Activated naive CD4-positive, alpha-beta T cell treated with anti-CD3 and anti-CD28 coated beads, Interleukin-2, amount 50 U/mL, for 72 hours (primary cell): ENCODE data around the gene ADCY9. TPM values are rescaled to one million over a fixed set of nuclear protein-coding genes. Genes with fewer than 3 reads are reported as not detected.
"Not testable (repeated sequence)": the region's sequence is repeated elsewhere in the genome, so short reads cannot be mapped to it uniquely, and the experiment has no call there.

Source experiments
- ATAC-seq, 2 donors: fragments of 150-1000 bp; cut with Tn5 transposase; 2 replicates each; pipeline ENCODE4 v1.10.0; 2021; ENCODE audit warnings: mild to moderate bottlenecking in 2 of 2, moderate library complexity in 2 of 2
- DNase-seq, 2 donors: peaks; one replicate each; pipeline ENCODE4 v3.0.0; 2021 to 2022; ENCODE audit warnings: low spot score in 2 of 2
- H3K27ac Mint-ChIP-seq, 2 donors: one replicate each; pipeline ENCODE4 v1.8.0; 2022; ENCODE audit warnings: mild to moderate bottlenecking in 2 of 2, mixed read lengths in 2 of 2
- H3K36me3 Mint-ChIP-seq, 2 donors: one replicate each; pipeline ENCODE4 v1.8.0; 2022; ENCODE audit warnings: mixed read lengths in 2 of 2
- H3K9me3 Mint-ChIP-seq, 2 donors: one replicate each; pipeline ENCODE4 v1.8.0; 2022; ENCODE audit warnings: mixed read lengths in 2 of 2
- total RNA-seq, 2 donors: library from RNA; stranded (reverse); gene quantifications; one replicate each; pipeline ENCODE4 v1.2.3, GENCODE V29; 2022

Gene ADCY9
- total RNA-seq, 2 donors from 2014 or later: 4.8 to 8.9 TPM

GRCh38 chr16:4087990-4088577, 28.2 kb downstream of the ADCY9 start:
- DNase-seq (no peak), ATAC-seq (no peak)
- H3K36me3 Mint-ChIP-seq: peaks cover 0 to 6% of the 10 kb centered on the region in 2 donors
- peaks cover 0 to 5% of the 10 kb centered on the region in 2 donors for H3K9me3 Mint-ChIP-seq
- peak overlapping the region in 1 of 2 donors; percentile 32 for H3K27ac Mint-ChIP-seq

- DNase-seq: no peak
- peaks cover 0 to 12% of the 10 kb centered on the region in 2 donors for H3K36me3 Mint-ChIP-seq
- H3K9me3 Mint-ChIP-seq: peaks cover 0 to 5% of the 10 kb centered on the region in 2 donors
- no peak overlapping the region for H3K27ac Mint-ChIP-seq
- no peak for ATAC-seq
Observed at GRCh38 chr16:4087099-4087885, 28.9 kb downstream of the ADCY9 start.

DNA sequence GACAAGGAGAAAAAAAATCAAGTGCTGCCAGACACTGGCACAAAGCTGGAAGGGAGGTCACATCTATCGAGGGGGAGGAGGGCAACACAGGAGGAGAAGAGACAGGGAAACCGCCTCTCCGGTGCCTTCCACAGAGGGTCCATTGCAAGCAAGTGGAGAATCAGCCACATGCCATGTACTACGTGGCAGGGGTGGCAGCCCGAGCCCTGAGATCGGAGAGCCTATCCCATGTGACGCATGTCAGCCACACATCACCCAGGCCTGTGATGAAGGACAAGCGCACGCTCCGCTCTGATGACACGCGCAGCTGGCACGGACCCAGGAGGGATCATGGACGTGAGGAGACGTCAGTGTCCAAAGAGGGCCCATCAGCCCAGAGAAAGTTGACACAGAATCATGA, 30.1 kb downstream of the ADCY9 start:
- H3K9me3 Mint-ChIP-seq: peaks cover 0 to 5% of the 10 kb centered on the region in 2 donors
- DNase-seq (no peak), ATAC-seq (no peak)
- no peak overlapping the region for H3K27ac Mint-ChIP-seq
- peaks cover 0 to 12% of the 10 kb centered on the region in 2 donors for H3K36me3 Mint-ChIP-seq

GRCh38 chr16:4085405-4085970, 30.8 kb downstream of the ADCY9 start:
- Mint-ChIP-seq H3K9me3 (peaks cover 0 to 5% of the 10 kb centered on the region in 2 donors), H3K36me3 (peaks cover 0 to 12% of the 10 kb centered on the region in 2 donors), H3K27ac (peak overlapping the region in 1 of 2 donors; percentile 40)
- ATAC-seq (no peak), DNase-seq (no peak)

- Mint-ChIP-seq H3K9me3 (peaks cover 0 to 5% of the 10 kb centered on the region in 2 donors), H3K36me3 (peaks cover 0 to 12% of the 10 kb centered on the region in 2 donors), H3K27ac (no peak overlapping the region)
- ATAC-seq (no peak), DNase-seq (no peak)
Observed at GRCh38 chr16:4083347-4083870, 32.8 kb downstream of the ADCY9 start.

DNA sequence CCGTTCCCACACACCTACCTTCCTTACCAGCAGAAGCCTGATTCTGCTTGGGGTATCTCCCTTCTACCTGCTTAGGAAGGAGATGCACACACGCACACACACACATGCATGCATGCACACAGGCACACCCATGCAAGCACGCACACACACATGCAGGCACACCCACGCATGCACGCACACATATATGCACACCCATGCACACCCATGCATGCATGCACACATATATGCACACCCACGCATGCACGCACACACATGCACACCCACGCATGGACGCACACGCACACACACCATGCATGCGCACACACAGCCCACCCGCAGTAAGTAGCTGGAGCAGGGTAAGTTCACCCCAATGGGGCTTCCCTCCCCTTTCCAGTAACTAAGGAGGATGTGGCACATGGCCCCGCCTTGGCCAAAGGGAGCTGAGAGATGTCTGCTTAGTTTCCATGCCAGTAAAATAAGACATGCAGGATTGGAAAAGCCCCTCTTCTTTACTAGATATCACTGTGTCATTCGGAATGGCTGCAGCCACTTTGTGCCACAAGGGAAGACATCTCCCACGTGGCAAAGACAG, 33.7 kb downstream of the ADCY9 start:
- Mint-ChIP-seq H3K9me3 (peaks cover 0 to 5% of the 10 kb centered on the region in 2 donors), H3K36me3 (peaks cover 0 to 12% of the 10 kb centered on the region in 2 donors), H3K27ac (no peak overlapping the region)
- ATAC-seq (no peak), DNase-seq (no peak)

DNA sequence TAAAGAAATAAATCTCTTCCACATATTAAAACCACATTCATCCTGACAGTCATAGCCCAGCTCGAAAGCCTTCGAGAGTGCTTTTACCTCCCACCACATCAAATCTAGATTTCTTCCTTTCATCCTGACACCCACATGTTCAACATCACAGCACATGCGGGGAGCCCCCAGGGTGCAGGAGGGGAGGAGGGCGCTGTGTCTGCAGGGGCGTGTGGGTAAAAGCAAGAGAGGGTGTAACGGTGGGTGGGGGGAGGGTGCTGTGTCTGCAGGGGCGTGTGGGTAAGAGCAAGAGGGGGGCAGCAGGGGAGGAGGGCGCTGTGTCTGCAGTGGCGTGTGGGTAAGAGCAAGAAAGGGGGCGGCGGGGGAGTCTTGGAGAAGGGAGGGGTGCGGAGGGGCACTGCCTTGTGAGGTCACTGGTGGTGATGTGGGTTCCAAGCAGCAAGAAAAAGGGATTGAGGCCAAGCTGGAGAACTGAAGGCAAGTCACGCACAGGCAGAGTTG, 34.7 kb downstream of the ADCY9 start:
- Mint-ChIP-seq H3K9me3 (peaks cover 0 to 5% of the 10 kb centered on the region in 2 donors), H3K36me3 (peaks cover 0 to 12% of the 10 kb centered on the region in 2 donors), H3K27ac (no peak overlapping the region)
- peak; percentile 81 to 83 for ATAC-seq
- peak in 1 of 2 donors; percentile 49 for DNase-seq

- Mint-ChIP-seq H3K27ac (no peak overlapping the region), H3K9me3 (peaks cover 0 to 5% of the 10 kb centered on the region in 2 donors), H3K36me3 (peaks cover 0 to 12% of the 10 kb centered on the region in 2 donors)
- peak; percentile 9 to 29 for ATAC-seq
- DNase-seq: no peak
Observed at GRCh38 chr16:4081047-4081446, 35.2 kb downstream of the ADCY9 start.

DNA sequence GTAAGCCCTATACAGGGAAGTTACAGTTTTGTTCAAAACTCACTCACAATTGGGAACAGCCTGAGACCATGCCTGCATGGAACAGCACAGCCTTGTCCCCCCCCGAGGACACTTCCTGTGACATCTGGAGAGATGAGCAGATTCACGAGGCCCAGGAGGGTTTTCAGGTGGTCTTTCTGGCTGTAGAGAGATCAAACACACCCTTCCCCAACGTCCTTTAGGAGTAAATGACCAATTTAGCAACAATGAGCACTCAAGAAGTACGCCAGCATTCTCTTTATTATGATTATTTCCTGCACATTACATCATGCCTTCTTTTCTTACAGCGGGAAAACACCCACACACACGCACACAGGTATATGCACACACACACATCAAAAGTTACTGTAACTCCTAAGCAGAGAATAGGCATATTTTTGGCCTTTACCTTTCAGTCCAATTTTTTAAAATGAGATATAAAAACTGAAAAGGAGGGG, 39.0 kb downstream of the ADCY9 start:
- DNase-seq: peak in 1 of 2 donors; percentile 13
- Mint-ChIP-seq H3K9me3 (no peaks in the 10 kb centered on the region), H3K36me3 (no peaks in the 10 kb centered on the region), H3K27ac (peak overlapping the region; percentile 12 to 67)
- peak; percentile 69 to 72 for ATAC-seq

DNA sequence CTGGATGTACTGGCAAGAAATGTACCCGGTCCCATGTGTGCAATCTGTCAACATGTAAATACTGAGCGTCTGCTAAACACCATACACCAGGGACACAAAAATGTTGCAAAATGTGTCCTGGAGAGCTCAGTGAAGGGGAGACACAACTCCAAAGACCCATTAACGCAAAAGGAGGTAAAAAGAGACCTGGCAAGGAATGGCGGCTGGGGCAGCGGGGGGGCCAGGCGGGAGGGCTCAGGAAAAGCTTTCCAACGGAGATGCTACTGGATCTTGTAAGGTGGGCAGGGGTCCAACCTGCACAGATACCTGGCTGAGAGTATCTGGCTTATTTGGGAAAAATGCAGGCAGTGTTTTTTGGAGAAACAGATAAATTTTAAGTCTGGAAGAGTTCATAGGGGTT, 40.7 kb downstream of the ADCY9 start:
- no peaks in the 10 kb centered on the region for H3K9me3 Mint-ChIP-seq
- H3K36me3 Mint-ChIP-seq: no peaks in the 10 kb centered on the region
- ATAC-seq: no peak
- DNase-seq: no peak
- H3K27ac Mint-ChIP-seq: no peak overlapping the region

DNA sequence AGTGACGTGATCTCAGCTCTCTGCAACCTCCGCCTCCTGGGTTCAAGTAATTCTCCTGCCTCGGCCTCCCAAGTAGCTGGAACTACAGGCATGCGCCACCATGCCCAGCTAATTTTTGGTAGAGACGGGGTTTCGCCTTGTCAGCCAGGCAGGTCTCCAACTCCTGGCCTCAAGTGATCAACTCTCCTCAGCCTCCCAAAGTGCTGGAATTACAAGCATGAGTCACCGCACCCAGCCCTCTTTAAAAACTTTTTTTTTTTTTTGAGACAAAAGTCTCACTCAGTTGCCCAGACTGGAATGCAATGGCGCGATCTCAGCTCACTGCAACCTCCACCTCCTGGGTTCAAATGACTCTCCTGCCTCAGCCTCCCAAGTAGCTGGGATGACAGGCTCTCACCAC, 43.1 kb downstream of the ADCY9 start:
- not testable (repeated sequence) for ATAC-seq, H3K27ac Mint-ChIP-seq, H3K36me3 Mint-ChIP-seq, DNase-seq, H3K9me3 Mint-ChIP-seq

DNA sequence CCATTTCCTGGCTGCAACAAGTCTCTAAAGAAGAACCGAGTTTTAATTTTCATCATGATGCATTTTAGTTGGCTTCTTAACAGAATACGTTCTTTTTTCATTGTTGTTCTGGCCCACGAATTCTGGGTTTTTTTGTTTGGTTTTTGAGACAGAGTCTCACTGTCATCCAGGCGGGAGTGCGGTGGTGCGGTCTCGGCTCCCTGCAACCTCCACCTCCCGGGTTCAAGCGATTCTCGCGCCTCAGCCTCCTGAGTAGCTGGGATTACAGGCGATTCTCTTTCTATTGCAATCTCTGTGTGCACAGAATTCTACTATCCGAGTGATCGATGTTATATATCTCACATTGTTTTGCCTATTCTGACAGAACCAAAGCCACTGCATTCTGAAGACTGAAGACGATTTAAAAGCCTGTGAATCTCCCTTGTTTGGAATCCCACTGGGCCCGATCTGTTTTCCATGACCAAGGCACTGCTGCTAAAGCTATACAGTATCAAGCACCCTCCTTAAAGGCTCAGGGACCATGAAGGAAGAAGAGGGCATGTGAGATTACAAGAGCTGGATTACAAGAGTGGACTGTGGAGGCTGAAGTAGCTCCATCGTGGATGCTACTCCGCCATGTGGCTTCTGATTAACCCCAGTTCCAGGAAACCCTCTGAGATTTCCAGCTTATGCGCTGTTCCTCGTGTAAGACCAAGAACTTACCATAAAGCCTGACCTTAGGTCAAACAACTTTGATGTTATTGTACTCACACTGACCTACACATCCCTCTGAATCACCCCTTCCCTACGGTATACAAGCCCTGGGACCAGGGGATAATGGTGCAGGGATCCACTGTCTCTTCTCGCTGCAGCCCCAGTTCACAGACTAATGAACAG, 44.3 kb downstream of the ADCY9 start:
- no peak for ATAC-seq

GRCh38 chr16:4070936-4071335, 45.3 kb downstream of the ADCY9 start:
- ATAC-seq (no peak), DNase-seq (no peak)
- no peak overlapping the region for H3K27ac Mint-ChIP-seq
- no peaks in the 10 kb centered on the region for H3K9me3 Mint-ChIP-seq
- peaks cover 0 to 6% of the 10 kb centered on the region in 2 donors for H3K36me3 Mint-ChIP-seq

More for the DNA sequence above, 44.3 kb downstream of the ADCY9 start:
- DNase-seq: no peak
- Mint-ChIP-seq H3K27ac (no peak overlapping the region), H3K36me3 (no peaks in the 10 kb centered on the region), H3K9me3 (no peaks in the 10 kb centered on the region)

GRCh38 chr16:4067262-4068001, 48.8 kb downstream of the ADCY9 start:
- peaks cover 6 to 23% of the 10 kb centered on the region in 2 donors for H3K36me3 Mint-ChIP-seq
- DNase-seq: no peak
- ATAC-seq: no peak
- peaks cover 12% of the 10 kb centered on the region in 2 donors for H3K9me3 Mint-ChIP-seq
- H3K27ac Mint-ChIP-seq: no peak overlapping the region

GRCh38 chr16:4064950-4065352, 51.3 kb downstream of the ADCY9 start:
- H3K9me3 Mint-ChIP-seq: peaks cover 22 to 32% of the 10 kb centered on the region in 2 donors
- H3K36me3 Mint-ChIP-seq: peaks cover 18 to 47% of the 10 kb centered on the region in 2 donors
- peak; percentile 92 to 97 for ATAC-seq
- peak overlapping the region; percentile 7 to 75 for H3K27ac Mint-ChIP-seq
- DNase-seq: peak in 1 of 2 donors; percentile 19
